IMR-90 (cell line): ENCODE data around the gene DDHD1. TPM values are rescaled to one million over a fixed set of nuclear protein-coding genes. Genes with fewer than 3 reads are reported as not detected.
A peak's percentile ranks its signal among the peaks of the same experiment; 100 is the strongest.

Experiments
- ATAC-seq: fragments of 200-7000 bp; cut with Tn5 transposase; 2 replicates; pipeline ENCODE4 v1.9.1; 2020; ENCODE audit warnings: low read depth, mild to moderate bottlenecking, moderate library complexity
- BruUV-seq: library from RNA; stranded (reverse); fragments of 400-500 nt; replicated peaks from 2 replicates; lab custom pipeline; 2021; lab: Mats Ljungman, UMichigan
- CTCF ChIA-PET: fragments of 300-600 bp; formaldehyde crosslinking; extraction: SDS; loops from one replicate; lab custom pipeline; 2021; ENCODE audit warnings: antibody characterized with exemption; lab: Yijun Ruan, JAX
- POLR2A ChIA-PET: fragments of 300-600 bp; sonication (Branson Sonifier 250); formaldehyde crosslinking; loops from one replicate; lab custom pipeline; 2022; ENCODE audit warnings: antibody characterized with exemption; ENCODE audit not compliant: unreplicated experiment; lab: Charles Lee
- DNase-seq: peaks from one replicate; pipeline ENCODE4 v3.0.0; 2013
- H2AFZ ChIP-seq: replicated peaks from 2 replicates; pipeline ENCODE3; 2013; ENCODE audit warnings: low read length, mild to moderate bottlenecking; ENCODE audit not compliant: poor library complexity
- H2AK5ac ChIP-seq: 2 replicates; pipeline ENCODE4 v1.6.1; 2013; ENCODE audit warnings: low read depth, low read length, inconsistent platforms
- H2AK9ac ChIP-seq: replicated peaks from 2 replicates; pipeline ENCODE3; 2013; ENCODE audit warnings: mild to moderate bottlenecking, low read depth, low read length, moderate library complexity; ENCODE audit not compliant: poor library complexity
- H2BK120ac ChIP-seq: 2 replicates; pipeline ENCODE4 v1.6.1; 2013; ENCODE audit warnings: low read depth, low read length, inconsistent platforms
- H2BK15ac ChIP-seq: 3 replicates; pipeline ENCODE4 v1.6.1; 2013; ENCODE audit warnings: low read depth, low read length, inconsistent platforms
- H2BK20ac ChIP-seq: 2 replicates; pipeline ENCODE4 v1.6.1; 2013; ENCODE audit warnings: low read depth, mild to moderate bottlenecking, inconsistent platforms, low read length, moderate library complexity
- H2BK5ac ChIP-seq: 2 replicates; pipeline ENCODE4 v1.6.1; 2013; ENCODE audit warnings: mild to moderate bottlenecking, low read depth, low read length, inconsistent platforms; ENCODE audit not compliant: poor library complexity, severe bottlenecking
- H3K14ac ChIP-seq: replicated peaks from 2 replicates; pipeline ENCODE4 v1.6.1; 2013; ENCODE audit warnings: low read depth, low read length, inconsistent platforms
- H3K18ac ChIP-seq: 2 replicates; pipeline ENCODE4 v1.6.1; 2013; ENCODE audit warnings: low read depth, low read length, control low read depth
- H3K23ac ChIP-seq: 2 replicates; pipeline ENCODE4 v1.6.1; 2013; ENCODE audit warnings: low read depth, low read length, inconsistent platforms
- H3K27ac ChIP-seq: 2 replicates; pipeline ENCODE4 v1.5.1; 2013; ENCODE audit warnings: mild to moderate bottlenecking, control low read depth, low read length; ENCODE audit not compliant: insufficient read depth
- H3K27me3 ChIP-seq: 2 replicates; pipeline ENCODE4 v1.6.1; 2013; ENCODE audit warnings: low read length; ENCODE audit not compliant: control insufficient read depth, insufficient read depth
- H3K36me3 ChIP-seq: 2 replicates; pipeline ENCODE4 v1.6.1; 2013; ENCODE audit warnings: low read length, mixed read lengths; ENCODE audit not compliant: control insufficient read depth, insufficient read depth
- H3K4ac ChIP-seq: 2 replicates; pipeline ENCODE4 v1.6.1; 2013; ENCODE audit warnings: low read depth, low read length, inconsistent platforms
- H3K4me1 ChIP-seq: 2 replicates; pipeline ENCODE4 v1.6.1; 2013; ENCODE audit warnings: low read length, mixed read lengths; ENCODE audit not compliant: control insufficient read depth, insufficient read depth
- H3K4me2 ChIP-seq: 2 replicates; pipeline ENCODE4 v1.6.1; 2013; ENCODE audit warnings: low read depth, mild to moderate bottlenecking, control low read depth, low read length, moderate library complexity
- H3K4me3 ChIP-seq: 2 replicates; pipeline ENCODE4 v1.5.1; 2013; ENCODE audit warnings: low read depth, mild to moderate bottlenecking, control low read depth, low read length, moderate library complexity; ENCODE audit not compliant: insufficient read depth
- H3K56ac ChIP-seq: 2 replicates; pipeline ENCODE4 v1.6.1; 2013; ENCODE audit warnings: low read length, inconsistent platforms; ENCODE audit not compliant: insufficient read depth; ENCODE audit errors: extremely low read depth
- H3K79me1 ChIP-seq, 2 experiments: 2 replicates each; pipeline ENCODE4 v1.6.1; 2013; ENCODE audit warnings: low read length in 2 of 2, inconsistent platforms in 1 of 2, low read depth in 1 of 2
- H3K9ac ChIP-seq: 2 replicates; pipeline ENCODE4 v1.6.1; 2013; ENCODE audit warnings: low read depth, low read length, control low read depth
- H3K9me1 ChIP-seq: 2 replicates; pipeline ENCODE4 v1.6.1; 2013; ENCODE audit warnings: low read length, inconsistent platforms; ENCODE audit not compliant: insufficient read depth
- H3K9me3 ChIP-seq: 2 replicates; pipeline ENCODE4 v1.6.1; 2013; ENCODE audit warnings: low read length; ENCODE audit not compliant: control insufficient read depth, insufficient read depth
- H4K20me1 ChIP-seq: 2 replicates; pipeline ENCODE4 v1.6.1; 2013; ENCODE audit warnings: low read length, inconsistent platforms; ENCODE audit not compliant: insufficient read depth
- H4K5ac ChIP-seq: 2 replicates; pipeline ENCODE4 v1.6.1; 2013; ENCODE audit warnings: mild to moderate bottlenecking, low read depth, low read length, control low read depth
- H4K8ac ChIP-seq, 2 experiments: 2 replicates each; pipeline ENCODE4 v1.6.1; 2013; ENCODE audit warnings: low read depth in 2 of 2, low read length in 2 of 2, control low read depth in 1 of 2, inconsistent platforms in 1 of 2
- H4K91ac ChIP-seq: 2 replicates; pipeline ENCODE4 v1.6.1; 2013; ENCODE audit warnings: low read depth, low read length, inconsistent platforms; ENCODE audit not compliant: insufficient read depth
- BHLHE40 ChIP-seq: fragments of 150-350 bp; IDR thresholded peaks from 2 replicates; pipeline ENCODE4 v1.6.1; 2016; ENCODE audit warnings: mild to moderate bottlenecking, low read depth, low read length
- CEBPB ChIP-seq: IDR thresholded peaks from 2 replicates; pipeline ENCODE4 v1.6.1; 2012; ENCODE audit warnings: low read depth, low read length, improper control_type of control experiment
- CHD1 ChIP-seq: IDR thresholded peaks from 2 replicates; pipeline ENCODE4 v1.6.1; 2012; ENCODE audit warnings: low read depth, low read length, improper control_type of control experiment
- CTCF ChIP-seq: conservative IDR thresholded peaks from 2 replicates; pipeline ENCODE4 v1.5.1; 2012; ENCODE audit warnings: mild to moderate bottlenecking, low read depth, low read length, improper control_type of control experiment
- ELK1 ChIP-seq: fragments of 150-350 bp; IDR thresholded peaks from 2 replicates; pipeline ENCODE4 v1.6.1; 2016; ENCODE audit warnings: low read depth, mild to moderate bottlenecking, low read length, moderate library complexity, borderline replicate concordance
- FOS ChIP-seq: fragments of 150-350 bp; IDR thresholded peaks from 2 replicates; pipeline ENCODE4 v1.6.1; 2016; ENCODE audit warnings: low read depth, low read length
- MAFK ChIP-seq: IDR thresholded peaks from 2 replicates; pipeline ENCODE4 v1.6.1; 2012; ENCODE audit warnings: low read depth, low read length, improper control_type of control experiment
- MAZ ChIP-seq: IDR thresholded peaks from 2 replicates; pipeline ENCODE4 v1.6.1; 2012; ENCODE audit warnings: low read depth, mild to moderate bottlenecking, low read length, improper control_type of control experiment, moderate library complexity, borderline replicate concordance
- MXI1 ChIP-seq: IDR thresholded peaks from 2 replicates; pipeline ENCODE4 v1.6.1; 2012; ENCODE audit warnings: low read depth, mild to moderate bottlenecking, low read length, moderate library complexity, borderline replicate concordance
- NFE2L2 ChIP-seq: fragments of 150-350 bp; IDR thresholded peaks from 2 replicates; pipeline ENCODE4 v1.6.1; 2016; ENCODE audit warnings: low read depth, mild to moderate bottlenecking, low read length
- POLR2A ChIP-seq: IDR thresholded peaks from 2 replicates; pipeline ENCODE4 v1.6.1; 2012; ENCODE audit warnings: mild to moderate bottlenecking, low read depth, low read length
- RAD21 ChIP-seq: IDR thresholded peaks from 2 replicates; pipeline ENCODE4 v1.6.1; 2012; ENCODE audit warnings: low read length, improper control_type of control experiment
- RCOR1 ChIP-seq: IDR thresholded peaks from 2 replicates; pipeline ENCODE4 v1.6.1; 2012; ENCODE audit warnings: mild to moderate bottlenecking, low read length, improper control_type of control experiment; ENCODE audit not compliant: insufficient replicate concordance
- RFX5 ChIP-seq: IDR thresholded peaks from 2 replicates; pipeline ENCODE4 v1.8.0; 2012; ENCODE audit warnings: low read depth, mild to moderate bottlenecking, low read length, moderate library complexity
- SMC3 ChIP-seq: fragments of 150-350 bp; IDR thresholded peaks from 2 replicates; pipeline ENCODE4 v1.6.1; 2016; ENCODE audit warnings: low read depth, mild to moderate bottlenecking, antibody characterized with exemption, low read length, moderate library complexity
- USF2 ChIP-seq: fragments of 150-350 bp; IDR thresholded peaks from 2 replicates; pipeline ENCODE4 v1.6.1; 2017; ENCODE audit warnings: mild to moderate bottlenecking, antibody characterized with exemption, low read length, low read depth
- WGBS, 2 experiments: methylation state at CpG; one replicate each; pipeline versions ENCODE4 v1.1.5 to v1.1.7; 2013; ENCODE audit warnings: missing lambda C conversion rate in 2 of 2; ENCODE audit not compliant: insufficient read length in 1 of 2; ENCODE audit errors: extremely low coverage in 2 of 2; 5-methylcytosine and 5-hydroxymethylcytosine counted together
- dilution Hi-C: fragments of 300-500 bp; cut with HindIII; formaldehyde crosslinking; loops from one replicate; pipeline ENCODE4 v1.14.3; 2018; ENCODE audit warnings: low sequenced_read_pairs; ENCODE audit not compliant: unreplicated experiment
- in situ Hi-C: fragments of 300-500 bp; cut with MboI; formaldehyde crosslinking; loops from 3 replicates; pipeline ENCODE4 v1.14.3; 2019; ENCODE audit warnings: low sequenced_read_pairs, inconsistent platforms, mixed read lengths
- intact Hi-C: fragments of 100-400 bp; cut with micrococcal nuclease; formaldehyde crosslinking; loops from 2 replicates; pipeline ENCODE4 v1.10.0; 2022
- polyA plus RNA-seq, 3 experiments: library from polyadenylated mRNA; depleted of rRNA; stranded (reverse); fragments of >200 nt; gene quantifications; 2 replicates each; pipeline ENCODE4 v1.2.3, GENCODE V29; 2012; ENCODE audit warnings: low replicate concordance in 1 of 3
- total RNA-seq: library from RNA; depleted of rRNA; stranded (reverse); fragments of >200 nt; gene quantifications from 2 replicates; pipeline ENCODE4 v1.2.3, GENCODE V29; 2012

The DDHD1 gene
- total and polyA plus RNA-seq, 2 of the 4 experiments (the other 2 are of a cell fraction) = 4.5 to 9.0 TPM

GRCh38 chr14:53017837-53018236 lies 135.3 kb downstream of the DDHD1 start:
- H2BK120ac ChIP-seq = no peak overlapping the region
- H4K8ac ChIP-seq = no peak overlapping the region
- intact Hi-C loops (no loop called here), in situ Hi-C loops (no loop called here), dilution Hi-C loops (no loop called here)
- H2BK20ac ChIP-seq = no peak overlapping the region; the same call in 1 of the 2 replicates
- H3K4me1 ChIP-seq = peaks cover 15% of the 10 kb centered on the region
- H2BK15ac ChIP-seq = no peak overlapping the region
- no peak overlapping the region for H2BK5ac ChIP-seq
- H3K4me3 ChIP-seq = no peak overlapping the region
- H3K36me3 ChIP-seq = no peaks in the 10 kb centered on the region
- no TSS peak for BruUV-seq
- H3K18ac ChIP-seq = peak overlapping the region; percentile 47; the same call in 1 of the 2 replicates
- H4K20me1 ChIP-seq = no peaks in the 10 kb centered on the region
- H3K4ac ChIP-seq = no peak overlapping the region; the same call in 1 of the 2 replicates
- WGBS, 2 experiments = no CpG with 5 or more reads among the region's 3 CpGs
- no peaks in the 10 kb centered on the region for H3K9me3 ChIP-seq
- POLR2A ChIA-PET = no interaction called here
- no peak overlapping the region for H3K4me2 ChIP-seq
- peaks cover 7% of the 10 kb centered on the region; the same call in 1 of the 2 replicates for H3K9me1 ChIP-seq
- CTCF ChIA-PET = interaction anchor here (0.6 kb wide), 1 partner anchor 356 kb away, joined by 3 read pairs; no protein-coding TSS in a partner anchor
- DNase-seq = no peak
- peak overlapping the region; percentile 53; the same call in 1 of the 2 replicates for H4K5ac ChIP-seq
- peak overlapping the region; percentile 29; the same call in 1 of the 2 replicates for H2AK5ac ChIP-seq
- no peak overlapping the region for H2AFZ ChIP-seq
- no peak overlapping the region for H3K27ac ChIP-seq
- H3K23ac ChIP-seq = no peak overlapping the region
- no peaks in the 10 kb centered on the region for H3K27me3 ChIP-seq
- no peak overlapping the region for H3K14ac ChIP-seq
- no peak overlapping the region for H3K9ac ChIP-seq
- no peaks in the 10 kb centered on the region for H3K79me1 ChIP-seq
- H4K91ac ChIP-seq = no peak overlapping the region; the same call in 1 of the 2 replicates
- no peak overlapping the region for H3K56ac ChIP-seq
- no peak for ATAC-seq
- TF ChIP-seq MXI1 (no peak), MAZ (no peak), BHLHE40 (no peak), RCOR1 (no peak), SMC3 (no peak), NFE2L2 (no peak), RFX5 (no peak), CHD1 (no peak), ELK1 (no peak), USF2 (no peak), CEBPB (no peak), CTCF (no peak), FOS (no peak), RAD21 (no peak), MAFK (no peak), POLR2A (no peak)
- H2AK9ac ChIP-seq = no peak overlapping the region
